Activated B cell treated with CpG ODN at 0.5 μM for 24 hours (primary cell): ENCODE data around the gene STAMBPL1. TPM values are rescaled to one million over a fixed set of nuclear protein-coding genes. Genes with fewer than 3 reads are reported as not detected.
"Not testable (repeated sequence)": the region's sequence is repeated elsewhere in the genome, so short reads cannot be mapped to it uniquely, and the experiment has no call there.

Experiments
- ATAC-seq: fragments of 200-7000 bp; cut with Tn5 transposase; one replicate; pipeline ENCODE4 v1.10.0; 2021; ENCODE audit warnings: low read depth, mild to moderate bottlenecking, moderate library complexity
- CTCF ChIA-PET: fragments of 350-600 bp; sonication (Branson Sonifier 250); formaldehyde crosslinking; loops from one replicate; lab custom pipeline; 2021; ENCODE audit warnings: antibody characterized with exemption; lab: Charles Lee
- POLR2A ChIA-PET: fragments of 350-600 bp; sonication (Branson Sonifier 250); formaldehyde crosslinking; loops from one replicate; lab custom pipeline; 2021; ENCODE audit warnings: antibody characterized with exemption; lab: Charles Lee
- DNase-seq: peaks from one replicate; pipeline ENCODE4 v3.0.0; 2022
- H3K27ac Mint-ChIP-seq: one replicate; pipeline ENCODE4 v1.8.0; 2020; ENCODE audit warnings: mixed read lengths
- H3K27me3 Mint-ChIP-seq: one replicate; pipeline ENCODE4 v1.8.0; 2021; ENCODE audit warnings: mixed read lengths
- H3K36me3 Mint-ChIP-seq: one replicate; pipeline ENCODE4 v1.8.0; 2021; ENCODE audit warnings: low read depth, mixed read lengths
- H3K4me1 Mint-ChIP-seq: one replicate; pipeline ENCODE4 v1.8.0; 2021; ENCODE audit warnings: mixed read lengths
- H3K4me3 Mint-ChIP-seq: one replicate; pipeline ENCODE4 v1.8.0; 2020; ENCODE audit warnings: mild to moderate bottlenecking, mixed read lengths
- H3K9me3 Mint-ChIP-seq: one replicate; pipeline ENCODE4 v1.8.0; 2020; ENCODE audit warnings: mixed read lengths
- CTCF ChIP-seq: fragments of 200-600 bp; IDR thresholded peaks from one replicate; pipeline ENCODE4 v1.8.0; 2022; ENCODE audit warnings: antibody characterized with exemption, mild to moderate bottlenecking
- intact Hi-C: fragments of 100-400 bp; cut with micrococcal nuclease; formaldehyde crosslinking; loops from one replicate; pipeline ENCODE4 v1.15.1; 2024
- total RNA-seq: library from RNA; stranded (reverse); gene quantifications from 2 replicates; pipeline ENCODE4 v1.2.3, GENCODE V29; 2022

Gene STAMBPL1
- total RNA-seq, 1 donor from 2014 or later, result 44.5 TPM

- intact Hi-C loops, result no loop called here
- peaks cover 5% of the 10 kb centered on the region for H3K4me1 Mint-ChIP-seq
- ATAC-seq (no peak), DNase-seq (no peak)
- no peaks in the 10 kb centered on the region for H3K27me3 Mint-ChIP-seq
- CTCF ChIA-PET, result interaction anchor here (12.3 kb wide), 1 partner anchor 92 kb away, joined by 449 read pairs; no protein-coding TSS in a partner anchor
- H3K4me3 Mint-ChIP-seq, result no peak overlapping the region
- H3K27ac Mint-ChIP-seq, result no peak overlapping the region
- H3K9me3 Mint-ChIP-seq, result no peaks in the 10 kb centered on the region
- H3K36me3 Mint-ChIP-seq, result peaks cover 56% of the 10 kb centered on the region
- TF ChIP-seq CTCF, result no peak
- POLR2A ChIA-PET, result interaction anchor here (1.0 kb wide), 1 partner anchor 47 kb away, joined by 3 read pairs; the partner anchor contains the start of gene STAMBPL1
Observed at GRCh38 chr10:88926566-88927415, 46.7 kb downstream of the STAMBPL1 start.

- ChIA-PET POLR2A (interaction anchor here (1.0 kb wide), 1 partner anchor 48 kb away, joined by 3 read pairs; the partner anchor contains the start of gene STAMBPL1), CTCF (interaction anchor here (12.3 kb wide), 1 partner anchor 93 kb away, joined by 449 read pairs; no protein-coding TSS in a partner anchor)
- intact Hi-C loops, result no loop called here
- Mint-ChIP-seq H3K9me3 (no peaks in the 10 kb centered on the region), H3K4me1 (peaks cover 8% of the 10 kb centered on the region), H3K36me3 (peaks cover 52% of the 10 kb centered on the region), H3K27me3 (no peaks in the 10 kb centered on the region), H3K4me3 (no peak overlapping the region), H3K27ac (no peak overlapping the region)
- no peak for TF ChIP-seq CTCF
- DNase-seq (no peak), ATAC-seq (no peak)
Observed at GRCh38 chr10:88927416-88927690, 47.3 kb downstream of the STAMBPL1 start.

- no peaks in the 10 kb centered on the region for H3K9me3 Mint-ChIP-seq
- POLR2A ChIA-PET, result no interaction called here
- CTCF ChIA-PET, result interaction anchor here (12.3 kb wide), 1 partner anchor 94 kb away, joined by 449 read pairs; no protein-coding TSS in a partner anchor
- H3K4me3 Mint-ChIP-seq, result no peak overlapping the region
- peaks cover 49% of the 10 kb centered on the region for H3K36me3 Mint-ChIP-seq
- DNase-seq (no peak), ATAC-seq (no peak)
- H3K27ac Mint-ChIP-seq, result no peak overlapping the region
- intact Hi-C loops, result no loop called here
- TF ChIP-seq CTCF, result no peak
- no peaks in the 10 kb centered on the region for H3K27me3 Mint-ChIP-seq
- H3K4me1 Mint-ChIP-seq, result peaks cover 12% of the 10 kb centered on the region
Observed at GRCh38 chr10:88928254-88928653, 48.2 kb downstream of the STAMBPL1 start.

- Mint-ChIP-seq H3K9me3 (no peaks in the 10 kb centered on the region), H3K4me3 (no peak overlapping the region), H3K36me3 (peaks cover 23% of the 10 kb centered on the region), H3K27me3 (no peaks in the 10 kb centered on the region), H3K27ac (peak overlapping the region; percentile 1), H3K4me1 (peaks cover 24% of the 10 kb centered on the region)
- ATAC-seq, result no peak
- no peak for DNase-seq
- intact Hi-C loops, result loop anchor here (5.0 to 10.0 kb wide), 3 partner anchors 244 to 633 kb away; no protein-coding TSS in a partner anchor
- CTCF ChIA-PET, result interaction anchor here (1.2 to 12.3 kb wide), 9 partner anchors 14 to 283 kb away, joined by 3 to 449 read pairs (median 22); partner anchors contain the start of gene STAMBPL1
- POLR2A ChIA-PET, result interaction anchor here (0.6 to 3.3 kb wide), 5 partner anchors 30 to 101 kb away, joined by 3 to 33 read pairs (median 6); partner anchors contain the start of gene STAMBPL1
- TF ChIP-seq CTCF, result no peak
Observed at GRCh38 chr10:88931548-88931947, 51.5 kb downstream of the STAMBPL1 start.

- POLR2A ChIA-PET, result interaction anchor here (0.6 to 3.3 kb wide), 7 partner anchors 30 to 102 kb away, joined by 3 to 33 read pairs (median 6); partner anchors contain the start of genes FAS and STAMBPL1
- H3K27ac Mint-ChIP-seq, H3K27me3 Mint-ChIP-seq, H3K4me3 Mint-ChIP-seq, ATAC-seq, H3K9me3 Mint-ChIP-seq, DNase-seq: not testable (repeated sequence)
- CTCF ChIA-PET, result interaction anchor here (0.6 to 12.3 kb wide), 25 partner anchors 8 to 539 kb away, joined by 3 to 449 read pairs (median 6); partner anchors contain the start of genes FAS and STAMBPL1
- H3K4me1 Mint-ChIP-seq, result peaks cover 29% of the 10 kb centered on the region
- H3K36me3 Mint-ChIP-seq, result peaks cover 18% of the 10 kb centered on the region
- intact Hi-C loops, result loop anchor here (1.0 to 10.0 kb wide), 6 partner anchors 31 to 633 kb away; partner anchors contain the start of gene STAMBPL1
Observed at GRCh38 chr10:88932029-88932428, 52.0 kb downstream of the STAMBPL1 start.
